H9 (cell line): ENCODE data around the gene KL. TPM values are rescaled to one million over a fixed set of nuclear protein-coding genes. Genes with fewer than 3 reads are reported as not detected.

ENCODE experiments used
- DNase-seq: peaks from one replicate; pipeline ENCODE4 v3.0.0-alpha.2; 2017
- H2AFZ ChIP-seq: one replicate; pipeline ENCODE4 v1.6.1; 2013; ENCODE audit warnings: mild to moderate bottlenecking, low read length, control low read depth, moderate library complexity
- H2AK5ac ChIP-seq: 2 replicates; pipeline ENCODE4 v1.6.1; 2013; ENCODE audit warnings: low read length, control low read depth, mixed read lengths; ENCODE audit not compliant: insufficient read length
- H2BK120ac ChIP-seq: one replicate; pipeline ENCODE4 v1.6.1; 2013; ENCODE audit warnings: low read depth, mild to moderate bottlenecking, low read length, control low read depth, inconsistent platforms; ENCODE audit not compliant: poor library complexity, severe bottlenecking
- H2BK12ac ChIP-seq: 2 replicates; pipeline ENCODE4 v1.6.1; 2013; ENCODE audit warnings: low read length, control low read depth, mixed read lengths, low read depth; ENCODE audit not compliant: insufficient read length
- H2BK15ac ChIP-seq: 2 replicates; pipeline ENCODE4 v1.6.1; 2013; ENCODE audit warnings: low read depth, low read length, control low read depth
- H2BK20ac ChIP-seq: one replicate; pipeline ENCODE4 v1.6.1; 2013; ENCODE audit warnings: low read depth, mild to moderate bottlenecking, low read length, control low read depth, inconsistent platforms; ENCODE audit not compliant: poor library complexity, severe bottlenecking
- H2BK5ac ChIP-seq: 2 replicates; pipeline ENCODE4 v1.6.1; 2013; ENCODE audit warnings: low read length, control low read depth, mixed read lengths; ENCODE audit not compliant: insufficient read length
- H3K14ac ChIP-seq: 2 replicates; pipeline ENCODE4 v1.6.1; 2013; ENCODE audit warnings: low read length, control low read depth; ENCODE audit not compliant: insufficient read depth
- H3K18ac ChIP-seq: 2 replicates; pipeline ENCODE4 v1.6.1; 2013; ENCODE audit warnings: low read depth, mild to moderate bottlenecking, mixed read lengths, low read length, control low read depth; ENCODE audit not compliant: insufficient read length
- H3K23ac ChIP-seq: 2 replicates; pipeline ENCODE4 v1.6.1; 2013; ENCODE audit warnings: low read length, control low read depth, mixed read lengths, low read depth; ENCODE audit not compliant: insufficient read length
- H3K23me2 ChIP-seq: 2 replicates; pipeline ENCODE4 v1.6.1; 2013; ENCODE audit warnings: low read depth, mild to moderate bottlenecking, mixed read lengths, low read length, control low read depth; ENCODE audit not compliant: insufficient read length, poor library complexity, severe bottlenecking
- H3K27ac ChIP-seq: 2 replicates; pipeline ENCODE4 v1.5.1; 2013; ENCODE audit warnings: low read length, control low read depth, mixed read lengths, low read depth; ENCODE audit not compliant: insufficient read length
- H3K27me3 ChIP-seq: 2 replicates; pipeline ENCODE4 v1.6.1; 2013; ENCODE audit warnings: low read length, control low read depth, inconsistent platforms; ENCODE audit not compliant: insufficient read depth
- H3K4ac ChIP-seq: 2 replicates; pipeline ENCODE4 v1.6.1; 2013; ENCODE audit warnings: low read depth, mild to moderate bottlenecking, control low read depth, inconsistent platforms, low read length, moderate library complexity
- H3K4me1 ChIP-seq: 2 replicates; pipeline ENCODE4 v1.6.1; 2013; ENCODE audit warnings: low read length, control low read depth, inconsistent platforms; ENCODE audit not compliant: insufficient read depth
- H3K4me2 ChIP-seq: 2 replicates; pipeline ENCODE4 v1.6.1; 2013; ENCODE audit warnings: low read length, control low read depth, mixed read lengths; ENCODE audit not compliant: insufficient read length, insufficient read depth
- H3K56ac ChIP-seq: 2 replicates; pipeline ENCODE4 v1.6.1; 2013; ENCODE audit warnings: low read depth, mild to moderate bottlenecking, mixed read lengths, low read length, control low read depth; ENCODE audit not compliant: insufficient read length
- H3K79me1 ChIP-seq: 2 replicates; pipeline ENCODE4 v1.6.1; 2013; ENCODE audit warnings: low read depth, mild to moderate bottlenecking, moderate library complexity, low read length, control low read depth, inconsistent platforms; ENCODE audit not compliant: insufficient read depth, poor library complexity, severe bottlenecking
- H3K79me2 ChIP-seq: 2 replicates; pipeline ENCODE4 v1.6.1; 2013; ENCODE audit warnings: low read length, control low read depth, inconsistent platforms; ENCODE audit not compliant: insufficient read depth
- H3K9ac ChIP-seq: 2 replicates; pipeline ENCODE4 v1.6.1; 2013; ENCODE audit warnings: low read length, control low read depth, mixed read lengths; ENCODE audit not compliant: insufficient read length; ENCODE audit errors: extremely low read depth
- H3K9me3 ChIP-seq: one replicate; pipeline ENCODE4 v1.6.1; 2013; ENCODE audit warnings: low read depth, low read length, inconsistent platforms; ENCODE audit not compliant: control insufficient read depth
- H3T11ph ChIP-seq: one replicate; pipeline ENCODE4 v1.6.1; 2013; ENCODE audit warnings: mild to moderate bottlenecking, low read length, control low read depth, inconsistent platforms
- H4K20me1 ChIP-seq: one replicate; pipeline ENCODE4 v1.6.1; 2013; ENCODE audit not compliant: control insufficient read depth, insufficient read length, insufficient read depth
- H4K5ac ChIP-seq: 2 replicates; pipeline ENCODE4 v1.6.1; 2013; ENCODE audit warnings: low read depth, mild to moderate bottlenecking, mixed read lengths, low read length, control low read depth; ENCODE audit not compliant: insufficient read length
- H4K8ac ChIP-seq: replicated peaks from 2 replicates; pipeline ENCODE4 v1.6.1; 2013; ENCODE audit warnings: low read length, control low read depth, mixed read lengths, low read depth; ENCODE audit not compliant: insufficient read length
- H4K91ac ChIP-seq: 2 replicates; pipeline ENCODE4 v1.6.1; 2013; ENCODE audit warnings: low read depth, mild to moderate bottlenecking, moderate library complexity, mixed read lengths, low read length, control low read depth; ENCODE audit not compliant: insufficient read length
- H3K27ac Mint-ChIP-seq, 3 experiments: 2 replicates in 2 of 3; 3 replicates in 1 of 3; pipeline ENCODE4 v1.8.0; 2020 to 2021; ENCODE audit warnings: mixed read lengths in 3 of 3, mild to moderate bottlenecking in 1 of 3, moderate library complexity in 1 of 3
- H3K27me3 Mint-ChIP-seq: 2 replicates; pipeline ENCODE4 v1.8.0; 2021; ENCODE audit warnings: low read depth, mild to moderate bottlenecking, moderate library complexity, mixed read lengths
- H3K36me3 Mint-ChIP-seq, 3 experiments: 2 replicates in 2 of 3; 3 replicates in 1 of 3; pipeline ENCODE4 v1.8.0; 2020 to 2021; ENCODE audit warnings: low read depth in 3 of 3, mixed read lengths in 3 of 3; ENCODE audit not compliant: insufficient read depth in 1 of 3
- H3K4me1 Mint-ChIP-seq, 2 experiments: 2 replicates each; pipeline ENCODE4 v1.8.0; 2020; ENCODE audit warnings: mixed read lengths in 2 of 2
- H3K4me3 Mint-ChIP-seq, 2 experiments: 2 replicates in 1 of 2; 3 replicates in 1 of 2; pipeline ENCODE4 v1.8.0; 2020 to 2021; ENCODE audit warnings: mild to moderate bottlenecking in 2 of 2, mixed read lengths in 2 of 2, moderate library complexity in 1 of 2
- H3K9me3 Mint-ChIP-seq, 2 experiments: 2 replicates in 1 of 2; 3 replicates in 1 of 2; pipeline ENCODE4 v1.8.0; 2020; ENCODE audit warnings: mild to moderate bottlenecking in 2 of 2, mixed read lengths in 2 of 2, moderate library complexity in 1 of 2
- CTCF ChIP-seq: fragments of 200-600 bp; sonication (generic); conservative IDR thresholded peaks from 3 replicates; pipeline ENCODE4 v1.8.0; 2021; ENCODE audit warnings: antibody characterized with exemption, mild to moderate bottlenecking
- WGBS: extraction: QIAGEN DNeasy Blood & Tissue Kit; methylation state at CpG from one replicate; pipeline ENCODE4 v1.1.7; 2013; ENCODE audit warnings: missing lambda C conversion rate, low lambda C conversion rate, mixed read lengths; ENCODE audit not compliant: insufficient read length; ENCODE audit errors: extremely low coverage; 5-methylcytosine and 5-hydroxymethylcytosine counted together
- total RNA-seq: library from RNA; stranded (reverse); gene quantifications from 2 replicates; pipeline ENCODE4 v1.2.1, GENCODE V29; 2021

The KL gene
- total RNA-seq, 1 experiment from 2014 or later, result not detected

GRCh38 chr13:33070713-33071112 is 54.5 kb downstream of the KL start:
- Histone ChIP-seq H3K23me2 (no peaks in the 10 kb centered on the region), H3K27ac (no peak overlapping the region), H3K9ac (no peak overlapping the region), H2BK120ac (no peak overlapping the region), H3K23ac (no peak overlapping the region), H3K4ac (no peak overlapping the region), H3T11ph (no peak overlapping the region), H3K18ac (no peak overlapping the region), H2BK5ac (no peak overlapping the region), H3K4me1 (no peaks in the 10 kb centered on the region; the same call in 1 of the 2 replicates), H3K79me1 (no peaks in the 10 kb centered on the region), H3K4me2 (no peak overlapping the region), H4K8ac (no peak overlapping the region), H2BK15ac (no peak overlapping the region), H3K79me2 (no peaks in the 10 kb centered on the region), H3K56ac (no peak overlapping the region), H4K20me1 (no peaks in the 10 kb centered on the region), H2AK5ac (no peak overlapping the region), H4K91ac (no peak overlapping the region), H2AFZ (no peak overlapping the region), H2BK20ac (no peak overlapping the region), H3K14ac (no peak overlapping the region), H2BK12ac (no peak overlapping the region), H3K27me3 (no peaks in the 10 kb centered on the region), H4K5ac (no peak overlapping the region), H3K9me3 (no peaks in the 10 kb centered on the region)
- no peaks in the 10 kb centered on the region; a peak in 1 of 7 replicates for H3K36me3 Mint-ChIP-seq
- H3K27me3 Mint-ChIP-seq, result no peaks in the 10 kb centered on the region
- peaks cover 22 to 24% of the 10 kb centered on the region in 2 experiments for H3K4me1 Mint-ChIP-seq
- TF ChIP-seq CTCF, result no peak
- DNase-seq, result no peak
- H3K27ac Mint-ChIP-seq, result no peak overlapping the region
- no peaks in the 10 kb centered on the region; a peak in 1 of 5 replicates for H3K9me3 Mint-ChIP-seq
- H3K4me3 Mint-ChIP-seq, result no peak overlapping the region
- WGBS, result no CpG with 5 or more reads among the region's 2 CpGs
